HEK293T (cell line): Measurements from ENCODE around the gene TAF5L.

ENCODE experiments used
- CTCF ChIA-PET: fragments of 350-600 bp; formaldehyde crosslinking; extraction: SDS; loops from one replicate; lab custom pipeline; 2021; ENCODE audit warnings: antibody characterized with exemption, inconsistent platforms; lab: Yijun Ruan, JAX
- POLR2A ChIA-PET: fragments of 350-600 bp; formaldehyde crosslinking; extraction: SDS; loops from one replicate; lab custom pipeline; 2020; ENCODE audit warnings: antibody characterized with exemption, inconsistent platforms; lab: Yijun Ruan, JAX
- DNase-seq: peaks from one replicate; pipeline ENCODE4 v3.0.0; 2012; ENCODE audit warnings: mixed read lengths; ENCODE audit errors: extremely low spot score
- ARNT ChIP-seq: fragments of 450-650 bp; IDR thresholded peaks from 2 replicates; pipeline ENCODE4 v1.6.1; 2017; ENCODE audit warnings: mild to moderate bottlenecking
- BHLHE40 ChIP-seq: fragments of 450-650 bp; IDR thresholded peaks from 2 replicates; pipeline ENCODE4 v1.6.1; 2016; ENCODE audit warnings: mild to moderate bottlenecking, moderate library complexity, borderline replicate concordance
- CTBP1 ChIP-seq: fragments of 450-650 bp; IDR thresholded peaks from 2 replicates; pipeline ENCODE4 v1.6.1; 2016; ENCODE audit warnings: borderline replicate concordance
- ELF4 ChIP-seq: fragments of 450-650 bp; IDR thresholded peaks from 2 replicates; pipeline ENCODE4 v1.6.1; 2017; ENCODE audit warnings: antibody characterized with exemption
- FOXA1 ChIP-seq: fragments of 450-650 bp; IDR thresholded peaks from 2 replicates; pipeline ENCODE4 v1.6.1; 2016; ENCODE audit warnings: mild to moderate bottlenecking
- FOXK2 ChIP-seq: fragments of 450-650 bp; IDR thresholded peaks from 2 replicates; pipeline ENCODE4 v1.6.1; 2016; ENCODE audit warnings: mild to moderate bottlenecking
- FOXM1 ChIP-seq: fragments of 450-650 bp; IDR thresholded peaks from 2 replicates; pipeline ENCODE4 v1.6.1; 2017; ENCODE audit warnings: mild to moderate bottlenecking, borderline replicate concordance
- HDGF ChIP-seq: fragments of 450-650 bp; IDR thresholded peaks from 2 replicates; pipeline ENCODE4 v1.6.1; 2017; ENCODE audit warnings: antibody characterized with exemption, borderline replicate concordance
- L3MBTL2 ChIP-seq: fragments of 450-650 bp; conservative IDR thresholded peaks from 2 replicates; pipeline ENCODE4 v1.6.1; 2016; ENCODE audit warnings: mild to moderate bottlenecking
- LEF1 ChIP-seq: fragments of 450-650 bp; IDR thresholded peaks from 2 replicates; pipeline ENCODE4 v1.6.1; 2017; ENCODE audit warnings: mild to moderate bottlenecking, borderline replicate concordance
- NFRKB ChIP-seq: fragments of 450-650 bp; IDR thresholded peaks from 2 replicates; pipeline ENCODE4 v1.6.1; 2016; ENCODE audit warnings: mild to moderate bottlenecking, moderate library complexity
- PKNOX1 ChIP-seq: fragments of 450-650 bp; IDR thresholded peaks from 2 replicates; pipeline ENCODE4 v1.6.1; 2016
- SP1 ChIP-seq: fragments of 450-650 bp; IDR thresholded peaks from 2 replicates; pipeline ENCODE4 v1.6.1; 2017
- SUZ12 ChIP-seq: fragments of 450-650 bp; IDR thresholded peaks from 2 replicates; pipeline ENCODE4 v1.6.1; 2016; ENCODE audit warnings: mild to moderate bottlenecking
- TARDBP ChIP-seq: fragments of 450-650 bp; IDR thresholded peaks from 2 replicates; pipeline ENCODE4 v1.6.1; 2016
- ZNF384 ChIP-seq: fragments of 450-650 bp; IDR thresholded peaks from 2 replicates; pipeline ENCODE4 v1.6.1; 2016

TAF5L gene

GRCh38 chr1:229625915-229626831 is at the start of gene TAF5L, which contains the start of gene URB2:
TSS of gene TAF5L (minus strand) at chr1:229626122. CDS start at chr1:229614482, 11,640 bp downstream.
TSS of gene URB2 (plus strand) at chr1:229626247. CDS start at chr1:229627634, 1,387 bp downstream.
- TF ChIP-seq L3MBTL2 (peak; percentile 63), PKNOX1 (peak; percentile 45; the same call in 1 of the 2 replicates), TARDBP (no peak), LEF1 (peak; percentile 19; the same call in 1 of the 2 replicates), HDGF (no peak), ARNT (peak; percentile 89), FOXM1 (peak; percentile 73)
- POLR2A ChIA-PET, result interaction anchor here (1.0 to 5.5 kb wide), 6 partner anchors 9 to 118 kb away, joined by 3 to 52 read pairs (median 4); partner anchors contain the start of genes ABCB10 and NUP133
- CTCF ChIA-PET, result interaction anchor here (1.2 to 1.5 kb wide), 2 partner anchors 10 to 68 kb away, joined by 3 to 4 read pairs; partner anchors contain the start of gene ABCB10
- DNase-seq, result peak; percentile 98

GRCh38 chr1:229675396-229675795 is 49.5 kb upstream of the TAF5L start:
- no peak for DNase-seq
- TF ChIP-seq BHLHE40 (no peak), FOXK2 (no peak), FOXM1 (no peak), ARNT (no peak), SP1 (no peak), CTBP1 (no peak), ELF4 (no peak), TARDBP (no peak), ZNF384 (no peak), SUZ12 (no peak), L3MBTL2 (no peak), NFRKB (no peak), HDGF (no peak), LEF1 (no peak), FOXA1 (no peak), PKNOX1 (no peak)
- CTCF ChIA-PET, result interaction anchor here (0.7 kb wide), 1 partner anchor 205 kb away, joined by 4 read pairs; no protein-coding TSS in a partner anchor
- POLR2A ChIA-PET, result no interaction called here

DNA sequence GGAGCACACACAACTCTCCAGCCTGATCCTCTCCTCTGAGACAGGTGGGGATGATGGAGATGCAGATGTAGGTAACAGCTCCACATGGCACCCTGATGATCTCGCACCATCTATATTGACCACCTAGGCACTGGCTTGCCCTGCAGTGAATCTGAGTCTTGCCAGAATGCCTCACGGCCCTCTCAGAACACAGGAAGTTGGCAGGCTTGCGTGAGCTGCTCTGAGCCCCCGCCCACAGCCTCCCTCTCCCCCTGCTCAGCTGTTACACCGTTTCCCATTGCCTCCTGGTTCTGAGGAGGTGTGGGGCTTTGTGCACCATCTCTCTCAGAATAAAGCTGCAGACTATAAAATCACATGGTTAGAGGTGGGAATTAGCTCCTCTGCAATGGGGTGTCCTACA is 48.1 kb upstream of the TAF5L start:
- DNase-seq, result peak; percentile 3
- ChIA-PET CTCF (no interaction called here), POLR2A (interaction anchor here (1.8 kb wide), 1 partner anchor 12 kb away, joined by 4 read pairs; no protein-coding TSS in a partner anchor)
- TF ChIP-seq BHLHE40, result no peak
- TF ChIP-seq FOXA1, result no peak
- no peak for TF ChIP-seq CTBP1
- no peak for TF ChIP-seq HDGF

DNA sequence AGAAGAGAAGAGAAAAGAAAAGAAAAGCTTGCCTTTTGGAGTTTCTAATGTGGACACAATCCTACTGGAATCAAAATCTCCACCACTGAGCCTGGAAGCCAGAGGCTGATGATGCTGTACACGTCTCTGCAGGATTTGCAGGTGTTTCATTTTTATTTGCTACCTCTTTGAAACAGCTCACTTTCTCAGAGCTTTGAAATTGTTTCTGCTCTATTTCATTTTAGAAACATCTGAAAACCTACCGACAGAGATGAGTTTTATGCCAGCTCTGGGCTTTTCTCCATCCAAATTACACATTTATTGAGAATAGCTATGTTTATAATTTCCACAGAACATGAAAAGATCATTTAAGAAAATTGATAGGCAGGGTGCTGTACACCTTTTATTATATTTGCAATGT is 46.3 kb upstream of the TAF5L start:
- no peak for DNase-seq
- ChIA-PET CTCF (interaction anchor here (1.5 kb wide), 1 partner anchor 11 kb away, joined by 8 read pairs; no protein-coding TSS in a partner anchor), POLR2A (interaction anchor here (1.8 kb wide), 1 partner anchor 14 kb away, joined by 4 read pairs; no protein-coding TSS in a partner anchor)
- TF ChIP-seq L3MBTL2 (no peak), BHLHE40 (no peak), PKNOX1 (no peak), NFRKB (no peak), ARNT (no peak), TARDBP (no peak)

DNA sequence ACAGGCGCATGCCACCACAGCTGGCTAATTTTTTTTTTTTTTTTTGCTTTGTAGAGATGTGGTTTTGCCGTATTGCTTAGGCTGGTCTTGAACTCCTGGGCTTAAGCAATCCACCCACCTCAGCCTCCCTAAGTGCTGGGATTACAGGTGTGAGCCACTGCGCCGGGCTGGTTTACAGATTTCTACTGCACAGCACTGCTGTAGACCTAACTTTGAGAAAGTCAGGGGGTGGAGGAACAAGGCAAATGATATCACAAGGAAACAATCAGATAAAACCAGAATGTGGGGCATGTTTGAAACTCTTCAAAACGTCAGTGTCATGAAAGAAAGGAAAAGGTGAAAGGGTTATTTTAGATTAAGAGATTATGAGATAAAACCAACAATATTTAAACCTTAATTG is 45.4 kb upstream of the TAF5L start:
- DNase-seq, result no peak
- ChIA-PET CTCF (interaction anchor here (1.5 kb wide), 1 partner anchor 10 kb away, joined by 8 read pairs; no protein-coding TSS in a partner anchor), POLR2A (no interaction called here)
- TF ChIP-seq L3MBTL2 (no peak), SUZ12 (no peak), TARDBP (no peak), BHLHE40 (no peak), HDGF (no peak), FOXA1 (no peak), NFRKB (no peak), ARNT (no peak), CTBP1 (no peak), ZNF384 (no peak), PKNOX1 (no peak), ELF4 (no peak), FOXK2 (no peak), SP1 (no peak), FOXM1 (no peak), LEF1 (no peak)
